ENCODE data around the gene TPCN2.

Gene TPCN2

DNA sequence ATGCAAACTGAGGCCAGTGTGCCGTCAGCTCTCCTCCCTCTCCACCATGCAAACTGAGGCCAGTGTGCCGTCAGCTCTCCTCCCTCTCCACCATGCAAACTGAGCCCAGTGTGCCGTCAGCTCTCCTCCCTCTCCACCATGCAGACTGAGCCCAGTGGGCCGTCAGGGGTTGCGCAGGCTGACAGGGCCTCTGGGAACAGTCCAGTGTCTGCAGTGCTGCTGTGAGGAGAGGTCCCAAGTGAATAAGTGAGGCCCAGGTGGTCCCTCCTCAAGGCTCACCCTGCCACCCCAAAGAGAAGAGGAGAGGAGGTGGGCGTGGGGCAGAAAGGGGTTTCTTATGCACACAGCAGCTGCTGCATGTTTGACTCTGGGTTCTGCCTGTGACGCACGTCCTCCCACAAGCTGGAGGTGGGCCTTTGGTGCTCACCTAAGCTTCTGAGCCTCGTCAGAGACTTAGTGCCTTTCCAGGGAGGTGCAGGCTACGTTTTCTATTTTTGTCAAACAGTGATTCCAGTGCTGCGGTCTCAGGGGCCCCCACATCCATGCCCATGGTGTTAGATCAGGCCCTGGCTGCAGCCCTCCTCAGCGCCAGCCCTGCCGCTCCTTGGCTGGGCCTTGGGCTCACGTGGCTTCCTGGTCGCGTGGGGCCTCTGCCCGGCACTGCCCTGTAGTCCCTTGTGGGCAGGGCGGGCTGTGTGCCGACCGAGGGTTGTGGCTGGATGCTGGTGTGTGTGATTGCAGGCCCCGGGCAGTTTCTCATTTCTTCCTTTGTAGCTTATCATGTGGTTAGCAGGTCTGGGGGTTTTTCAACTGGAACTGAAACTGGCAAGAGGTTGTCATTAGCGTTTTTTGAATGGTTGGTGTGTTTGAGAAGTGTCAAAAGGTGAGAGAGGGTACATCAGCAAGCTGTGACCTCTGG, 7.1 kb downstream of the TPCN2 start:
- peak in 46 of 56 donors; percentile 7 to 82 (median 50) for DNase-seq

DNA sequence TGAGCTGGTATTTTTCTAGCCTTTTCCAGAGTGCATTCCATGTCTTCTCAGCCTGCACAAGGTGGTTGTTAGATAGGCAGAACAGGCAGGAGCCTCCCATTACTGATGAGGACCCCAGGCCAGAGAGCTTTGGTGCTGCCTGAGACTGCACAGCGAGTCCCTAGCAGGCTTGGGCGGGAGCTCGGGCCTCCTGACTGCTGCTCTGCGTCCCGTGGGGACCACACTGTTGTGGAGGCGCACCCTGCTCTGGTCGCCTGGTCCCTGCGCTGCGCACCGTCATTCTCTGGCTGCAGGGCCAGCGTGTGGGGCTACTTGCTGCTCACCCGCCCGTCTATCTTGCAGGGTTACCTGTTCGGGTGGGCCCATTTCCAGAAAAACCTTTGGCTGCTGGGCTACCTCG, 8.5 kb downstream of the TPCN2 start:
- DNase-seq, result no peak

DNA sequence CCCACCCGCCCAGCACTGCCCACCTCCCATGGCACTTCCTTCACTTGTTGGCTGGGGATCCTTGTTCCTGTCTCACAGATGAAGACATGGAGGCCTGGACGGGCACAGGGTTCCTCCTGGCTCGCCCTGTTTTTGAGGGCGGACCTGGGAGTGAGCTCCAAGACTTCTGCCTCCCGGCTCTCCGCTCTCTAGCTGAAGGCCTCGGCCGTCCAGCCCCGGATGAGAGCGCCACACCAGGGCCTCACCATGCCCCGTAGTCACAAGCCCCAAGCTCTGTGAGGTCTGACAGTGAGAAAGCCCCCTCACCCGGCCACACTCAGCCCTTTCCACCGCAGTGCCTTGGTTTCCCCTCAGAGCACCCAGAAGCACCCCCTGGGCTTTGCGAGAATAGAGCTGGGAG, 9.1 kb downstream of the TPCN2 start:
- no peak for DNase-seq

DNA sequence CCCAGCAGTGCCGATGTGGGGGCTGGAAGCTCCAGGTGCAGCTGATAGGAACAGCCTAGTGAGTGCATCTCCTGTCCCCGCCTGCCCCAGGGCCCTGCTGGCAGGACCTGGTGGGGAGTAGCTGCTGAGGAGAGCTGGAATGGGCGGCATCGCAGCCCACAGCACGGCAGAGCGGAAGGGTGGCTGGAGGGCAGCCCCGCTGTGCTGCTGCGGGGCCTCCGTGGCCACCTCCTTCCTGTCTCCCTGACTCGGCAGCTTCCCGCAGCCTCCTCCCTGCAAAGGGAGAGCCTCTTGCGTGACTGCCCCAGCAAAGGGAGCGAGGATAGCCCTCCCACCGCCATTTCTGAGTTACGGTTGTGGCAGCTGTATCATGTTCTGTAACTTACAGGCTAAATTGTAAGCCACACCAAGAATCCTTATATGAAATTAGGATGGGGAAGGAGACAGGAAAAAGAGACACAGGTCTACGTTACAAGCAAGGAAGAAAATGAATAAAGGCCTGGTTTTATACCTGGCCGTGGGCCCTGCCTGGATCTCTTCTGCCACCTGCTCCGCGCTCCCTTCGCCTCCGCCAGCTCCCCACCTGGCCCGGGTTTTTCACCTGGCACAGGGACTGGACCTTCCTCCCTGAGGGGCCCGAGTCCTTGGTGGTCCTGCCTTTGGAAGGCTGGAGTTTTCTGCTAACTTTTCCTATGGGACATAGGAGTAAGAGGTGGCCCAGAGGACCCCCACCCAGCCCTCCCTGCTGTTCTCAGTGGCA, 10.0 kb downstream of the TPCN2 start:
- DNase-seq, result no peak

DNA sequence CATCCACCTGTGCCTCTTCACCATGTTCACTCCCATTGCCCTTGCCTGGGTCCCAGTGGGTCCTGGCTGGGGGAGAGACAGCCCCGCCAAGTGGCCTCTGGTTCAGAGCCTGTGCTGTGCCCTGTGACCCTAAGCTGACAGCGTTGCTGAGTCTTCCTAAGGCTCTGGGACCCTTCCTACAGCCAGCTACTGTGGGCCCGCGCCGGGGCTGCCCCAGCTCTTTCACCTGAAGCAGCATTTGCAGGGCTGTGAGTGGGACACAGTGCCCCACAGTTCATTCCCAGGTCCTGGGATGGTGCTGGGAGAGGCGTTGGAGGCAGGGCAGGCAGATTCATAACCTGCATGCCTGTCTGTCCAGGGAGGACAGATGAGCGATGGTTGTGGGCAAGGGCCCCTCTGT, 10.7 kb downstream of the TPCN2 start:
- no peak for DNase-seq

DNA sequence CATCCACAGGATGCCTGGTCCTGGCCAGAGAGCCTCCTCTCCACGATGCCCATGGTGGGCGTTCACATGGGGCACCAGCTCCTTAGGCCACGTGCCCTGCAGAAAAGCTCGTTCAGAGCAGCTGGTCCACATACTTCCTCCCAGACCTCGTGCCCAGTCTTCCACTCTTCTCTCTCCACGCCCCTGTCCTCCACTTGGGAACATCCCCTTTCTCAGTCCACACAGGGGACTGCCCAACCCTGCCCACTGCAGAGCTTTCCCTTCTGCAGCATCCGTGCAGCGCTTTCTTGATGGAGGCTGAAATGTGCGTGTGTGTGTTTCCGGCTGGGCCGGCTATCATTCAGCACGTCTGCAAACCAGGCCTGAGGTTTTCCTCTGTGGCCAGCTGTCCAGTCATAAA, 11.3 kb downstream of the TPCN2 start:
- peak in 2 of 56 donors; percentile 11 to 34 for DNase-seq

DNA sequence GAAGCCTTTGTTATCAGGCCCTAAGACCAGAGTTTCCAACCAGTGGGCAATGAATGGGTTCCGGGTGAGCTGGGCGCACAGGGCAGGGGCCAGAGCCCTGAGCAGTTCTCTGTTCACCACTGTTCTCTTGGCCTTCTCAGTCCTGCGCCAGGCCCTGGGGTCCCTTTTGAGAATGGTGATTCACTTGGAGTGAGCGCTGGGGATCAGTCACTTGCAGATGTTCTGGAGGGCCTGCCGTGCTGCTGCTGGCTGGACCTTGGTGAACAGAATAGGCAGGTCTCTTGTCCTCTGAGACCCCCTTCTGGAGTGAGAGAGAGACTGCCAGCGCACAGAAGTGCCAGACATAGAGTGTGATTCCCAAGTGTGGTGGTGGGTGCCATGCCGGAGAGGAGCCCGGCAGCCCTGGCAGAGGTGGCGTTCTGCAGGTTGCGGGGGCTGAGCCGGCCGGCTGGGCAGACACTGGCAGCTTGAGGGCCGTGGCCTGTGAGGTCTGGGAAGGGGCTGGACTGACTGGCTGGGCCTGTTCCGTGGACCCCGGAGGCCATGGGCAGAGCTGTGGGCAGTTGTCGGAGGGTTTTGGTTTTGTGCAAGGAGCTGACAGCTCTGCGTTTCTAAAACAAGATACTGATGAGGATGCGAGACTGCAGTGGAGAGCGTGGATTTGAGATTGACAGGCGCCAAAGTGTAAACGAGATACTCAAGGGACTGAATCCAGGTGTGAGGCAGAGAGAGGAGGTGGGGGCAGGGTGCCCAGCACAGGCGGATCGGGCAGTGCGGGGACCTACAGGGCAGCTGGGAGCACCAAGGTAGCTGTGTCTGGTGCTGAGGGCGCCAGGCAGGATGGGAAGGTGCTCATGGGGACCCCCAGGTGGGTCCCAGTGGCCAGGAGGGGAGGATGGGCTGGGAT, 12.3 kb downstream of the TPCN2 start:
- no peak for DNase-seq

DNA sequence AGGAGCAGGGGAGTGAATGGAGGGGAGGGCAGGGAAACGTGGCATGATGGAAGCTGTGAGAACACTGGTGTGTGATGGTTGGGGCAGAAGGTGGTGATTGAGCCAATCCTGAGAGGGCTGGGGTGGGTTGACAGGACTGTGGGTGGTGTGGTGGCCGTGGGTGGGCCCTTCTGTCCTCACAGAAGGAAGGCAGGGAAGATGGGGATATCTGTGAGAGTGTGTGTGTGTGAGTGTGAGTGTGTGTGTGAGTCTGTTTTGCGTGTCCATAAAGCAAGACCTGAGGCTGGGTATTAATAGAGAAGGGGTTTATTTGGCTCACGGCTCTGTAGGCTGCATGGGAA, 13.0 kb downstream of the TPCN2 start:
- DNase-seq, result peak in 1 of 56 donors; percentile 33

DNA sequence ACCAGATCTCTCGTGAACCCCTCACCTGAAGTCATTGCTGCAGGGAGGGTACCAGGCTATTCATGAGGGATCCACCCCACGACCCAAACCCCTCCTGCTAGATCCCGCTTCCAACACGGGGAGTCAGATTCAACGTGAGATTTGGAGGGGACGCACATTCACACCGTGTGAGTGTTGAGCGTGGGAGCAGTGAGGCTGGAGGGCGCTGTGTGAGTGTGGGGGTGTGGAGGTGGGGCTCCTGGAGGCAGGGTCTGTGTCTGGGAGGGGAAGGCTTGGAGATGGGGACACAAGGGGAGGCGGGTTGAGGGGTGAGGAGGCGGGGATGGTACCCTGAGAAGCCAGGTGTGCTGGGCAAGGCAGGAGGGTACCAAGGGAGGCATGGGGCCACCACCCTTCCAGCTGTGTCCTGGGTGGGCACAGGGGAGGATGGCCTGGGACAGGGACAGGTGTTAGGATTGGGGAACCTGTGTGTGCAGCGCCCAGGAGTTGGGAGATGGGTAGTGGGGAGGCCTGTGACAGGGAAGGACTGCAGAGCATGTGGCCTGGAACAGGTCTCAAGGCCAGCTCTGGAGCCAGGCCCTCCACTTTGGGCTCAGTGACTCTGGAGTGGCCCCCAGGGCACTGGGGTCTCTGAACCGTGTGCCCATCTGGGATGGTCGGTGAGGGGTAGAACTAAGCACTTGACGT, 13.6 kb downstream of the TPCN2 start:
- no peak for DNase-seq

DNA sequence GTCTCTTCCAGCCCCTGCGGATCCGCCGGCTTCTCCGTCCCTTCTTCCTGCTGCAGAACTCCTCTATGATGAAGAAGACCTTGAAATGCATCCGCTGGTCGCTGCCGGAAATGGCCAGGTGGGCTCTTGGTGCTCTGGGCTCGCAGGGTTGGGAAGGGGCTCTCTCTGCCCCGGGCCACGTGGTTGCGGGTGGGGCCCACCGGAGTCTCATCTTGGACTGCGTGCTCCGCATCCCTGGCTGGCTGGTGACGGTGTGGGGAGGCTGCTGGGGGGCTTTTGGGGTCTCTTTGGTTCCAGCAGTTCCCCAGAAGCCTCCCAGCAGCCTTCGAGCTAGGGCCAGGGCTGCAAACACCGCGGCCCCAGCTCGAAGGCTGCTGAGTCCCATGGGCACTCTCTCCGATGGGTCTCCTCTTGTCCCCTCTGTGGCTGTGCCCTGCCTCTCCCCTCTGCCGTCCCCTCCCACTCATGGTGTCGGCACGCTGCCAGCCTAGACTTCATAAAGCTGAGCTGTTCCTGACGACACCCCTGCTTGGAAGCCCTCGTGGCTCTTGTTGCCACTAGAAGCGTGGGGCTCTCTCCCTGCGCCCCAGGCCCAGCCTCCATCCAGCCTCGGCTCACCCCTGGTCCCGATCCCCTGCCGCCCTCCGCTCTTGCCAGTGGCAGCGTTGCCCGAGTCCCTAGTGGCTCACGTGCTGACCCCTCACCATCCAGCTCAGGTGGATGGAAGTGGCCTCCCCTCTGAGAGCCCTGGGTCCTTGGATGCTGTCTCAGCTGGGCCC, 14.3 kb downstream of the TPCN2 start:
- DNase-seq, result no peak

DNA sequence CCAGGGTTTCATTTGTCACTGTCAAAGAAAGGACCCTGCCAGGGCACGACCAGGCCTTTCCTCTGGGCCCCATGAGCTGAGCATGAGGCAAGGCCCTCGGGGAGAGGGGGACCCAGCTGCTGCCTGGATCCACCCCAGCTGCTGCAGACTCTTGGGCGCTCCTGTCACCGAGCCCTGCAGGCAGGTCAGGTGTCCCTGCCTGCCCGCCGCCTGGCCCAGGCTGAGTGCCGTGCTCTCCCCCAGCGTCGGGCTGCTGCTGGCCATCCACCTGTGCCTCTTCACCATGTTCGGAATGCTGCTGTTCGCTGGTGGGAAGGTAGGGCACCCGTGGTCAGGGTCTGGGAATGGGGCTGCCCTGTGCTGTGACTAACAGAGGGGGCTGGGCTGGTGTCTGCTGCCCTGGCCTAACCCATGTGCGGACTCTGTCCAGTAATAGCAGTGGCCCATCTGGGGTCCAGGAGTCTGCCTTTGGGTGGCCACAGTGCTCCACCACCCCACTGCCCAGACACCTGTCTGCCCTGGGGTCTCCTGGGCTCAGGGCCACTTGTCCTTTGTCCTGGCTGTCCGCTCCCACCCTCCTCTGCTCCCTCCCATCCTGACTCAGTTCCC, 15.0 kb downstream of the TPCN2 start:
- no peak for DNase-seq

DNA sequence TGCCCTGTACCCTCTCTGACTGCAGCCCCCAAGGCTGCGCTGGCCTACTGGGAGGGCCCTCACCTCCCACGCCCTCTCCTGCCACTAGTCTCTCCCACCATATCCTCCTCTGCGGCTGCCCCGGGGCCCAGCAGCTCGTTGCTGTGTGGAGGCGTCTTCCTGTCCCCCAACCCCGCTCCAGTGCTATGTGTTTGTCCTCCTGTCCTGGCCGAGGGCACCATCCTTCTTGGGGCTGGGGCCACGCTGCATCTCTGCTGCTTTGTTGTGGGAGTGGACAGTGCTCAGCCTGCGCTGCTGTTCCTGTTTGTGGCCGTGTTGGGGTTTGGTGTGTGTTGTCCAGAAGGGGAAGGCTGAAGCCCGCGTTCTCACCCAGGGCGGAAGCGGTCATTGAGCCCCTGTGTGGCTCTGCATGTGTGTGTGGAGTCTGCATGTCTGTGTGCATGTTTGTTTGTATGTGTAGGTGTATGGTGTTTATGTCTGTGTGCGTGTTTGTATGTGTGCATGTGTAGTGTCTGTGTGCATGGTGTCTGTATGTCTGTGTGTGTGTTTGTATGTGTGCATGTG, 15.7 kb downstream of the TPCN2 start:
- DNase-seq, result no peak

DNA sequence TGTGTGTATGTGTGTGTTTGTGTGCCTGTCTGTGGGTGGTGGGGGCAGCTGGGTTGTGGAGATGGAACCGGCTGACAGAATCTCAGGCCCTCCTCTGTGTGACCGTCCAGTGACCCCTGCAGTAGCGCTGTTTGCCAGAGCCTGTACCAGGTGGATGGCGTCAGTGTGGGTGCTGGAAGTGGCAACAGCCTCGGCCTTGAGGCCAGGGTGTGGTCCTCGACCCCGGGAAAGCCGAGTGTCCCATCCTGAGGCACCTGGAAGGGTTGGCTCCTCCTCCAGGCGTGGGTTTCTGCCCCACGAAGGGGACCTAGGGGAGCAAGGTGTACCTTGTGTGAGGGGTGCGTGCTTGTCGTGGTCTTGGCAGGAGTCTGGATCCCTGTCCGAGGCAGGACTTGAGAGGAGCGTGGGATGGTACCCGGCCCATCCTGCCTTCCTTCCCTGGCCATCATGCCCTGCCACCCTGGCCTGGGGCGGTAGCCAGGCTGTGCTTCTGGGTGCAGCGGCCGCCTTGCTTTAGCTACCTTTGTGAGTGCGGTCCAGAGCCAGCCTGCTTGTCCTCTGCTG, 16.5 kb downstream of the TPCN2 start:
- DNase-seq, result no peak

DNA sequence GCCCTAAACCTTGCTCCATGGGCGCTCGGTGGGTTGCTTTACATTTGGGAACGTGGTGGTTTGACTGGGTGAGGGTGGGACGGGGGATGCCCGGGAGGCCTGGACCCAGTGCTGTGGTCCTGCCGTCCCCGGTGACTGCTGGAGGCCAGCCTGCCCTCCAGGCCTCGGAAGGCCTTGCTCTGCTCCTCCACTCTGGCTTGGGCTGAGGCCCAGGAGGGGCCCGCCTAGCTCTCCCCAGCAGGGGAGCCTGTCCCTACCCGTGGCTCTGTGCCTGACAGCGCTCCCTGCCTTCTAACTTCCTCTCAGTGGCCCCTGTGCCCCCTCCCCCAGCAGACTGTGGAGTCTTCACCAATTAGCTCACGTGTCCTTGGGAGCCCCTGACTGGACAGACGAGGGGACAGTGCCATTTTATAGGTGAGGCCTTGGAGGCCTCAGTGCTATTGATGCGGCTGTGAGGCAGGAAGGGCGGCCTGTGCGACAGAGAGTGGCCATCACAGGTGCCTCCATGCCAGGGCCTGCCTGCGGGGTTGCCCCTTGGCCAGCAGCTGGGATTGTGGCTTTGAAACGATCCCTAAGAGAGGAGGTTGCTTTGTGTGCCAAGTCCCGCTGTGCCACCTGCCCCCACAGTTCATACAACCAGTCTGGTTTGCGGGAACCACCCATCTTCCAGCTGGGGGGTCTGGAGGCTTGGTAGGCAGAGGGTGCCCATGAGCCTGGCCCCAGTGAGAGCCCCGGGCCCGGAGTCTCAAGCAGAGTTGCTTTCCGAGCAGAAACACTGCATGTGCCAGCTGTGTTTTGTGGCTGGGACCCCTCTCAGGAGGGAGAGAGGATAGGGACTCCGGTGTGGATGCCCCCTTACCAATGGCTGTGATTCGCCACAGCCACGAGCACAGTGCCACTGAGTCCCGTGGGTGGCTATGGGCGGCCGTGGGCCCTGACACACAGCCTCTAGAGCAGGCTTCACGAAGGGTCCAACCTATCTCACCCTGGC, 17.7 kb downstream of the TPCN2 start:
- DNase-seq, result no peak

DNA sequence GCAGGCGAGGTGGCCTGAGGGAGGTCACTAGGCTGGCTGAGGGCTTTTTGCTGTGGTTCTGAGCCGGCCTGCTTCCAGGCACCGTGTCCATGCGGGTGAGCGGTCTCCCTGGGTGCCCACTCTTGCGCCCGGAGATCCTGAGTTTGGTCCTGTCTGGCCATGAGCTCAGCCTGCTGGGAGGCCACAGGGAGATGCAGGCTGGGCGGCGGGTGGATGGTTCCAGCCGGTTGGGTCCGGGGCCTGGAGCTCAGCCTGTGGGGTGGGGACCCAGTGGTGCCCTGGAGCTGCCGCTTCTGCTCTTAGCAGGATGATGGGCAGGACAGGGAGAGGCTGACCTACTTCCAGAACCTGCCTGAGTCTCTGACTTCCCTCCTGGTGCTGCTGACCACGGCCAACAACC, 18.5 kb downstream of the TPCN2 start:
- no peak for DNase-seq

DNA sequence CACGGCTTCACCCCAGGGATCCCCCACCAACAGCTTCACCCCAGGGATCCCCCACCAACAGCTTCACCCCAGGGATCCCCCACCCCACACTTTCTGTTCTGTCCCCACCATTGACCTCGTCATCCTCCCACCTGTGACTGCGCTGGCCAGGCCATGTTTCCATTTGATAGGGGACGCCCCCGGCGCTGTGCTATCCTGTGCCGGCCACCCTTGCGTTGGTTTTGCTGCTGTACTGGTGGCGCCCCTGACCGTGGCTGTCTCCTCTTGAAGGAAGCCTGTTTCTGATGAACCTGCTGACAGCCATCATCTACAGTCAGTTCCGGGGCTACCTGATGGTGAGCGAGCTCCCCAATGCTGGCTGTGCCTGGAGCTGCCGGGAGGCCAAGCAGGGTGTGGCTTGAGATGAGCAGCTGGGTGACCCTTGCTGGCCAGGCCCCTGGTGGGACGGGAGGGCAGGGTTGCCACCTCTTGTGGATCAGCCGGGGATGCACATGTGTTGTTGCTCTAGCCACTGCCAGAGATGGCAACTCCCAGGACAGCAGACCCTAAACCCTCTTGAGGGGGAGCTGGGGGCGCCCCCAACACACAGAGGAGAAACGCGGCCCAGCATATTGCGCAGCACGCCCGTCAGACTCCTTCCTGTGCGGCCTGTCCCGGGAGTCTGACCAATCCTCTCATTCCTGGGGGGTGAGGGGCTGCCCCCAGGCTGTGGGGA, 22.5 kb downstream of the TPCN2 start:
- DNase-seq, result no peak

DNA sequence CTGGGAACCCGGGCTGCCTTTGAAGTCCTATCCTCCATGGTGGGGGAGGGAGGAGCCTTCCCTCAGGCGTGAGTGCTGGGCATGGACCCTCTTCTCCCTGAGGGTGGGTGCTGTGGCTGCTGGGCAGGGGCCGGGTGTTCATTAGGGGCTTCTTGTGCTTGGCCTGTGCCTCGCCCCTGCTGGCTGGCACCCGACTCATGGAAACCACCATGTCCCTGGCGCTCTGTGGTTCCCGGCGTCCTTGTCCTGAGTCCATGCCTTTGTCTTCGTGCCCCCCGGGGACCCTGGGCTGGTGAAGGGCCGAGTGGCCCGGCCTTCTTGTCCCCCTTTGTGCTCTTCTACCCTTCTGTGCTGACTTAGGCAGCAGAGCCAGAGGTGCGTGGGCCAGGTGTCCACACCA, 23.2 kb downstream of the TPCN2 start:
- DNase-seq, result no peak

Measured in amygdala (tissue), 56 donors.